AG09319 (cell line): Measurements from ENCODE around the gene SLC22A12.

Experiments used
- DNase-seq: peaks from one replicate; pipeline ENCODE4 v3.0.0-alpha.2; 2010; ENCODE audit warnings: low read depth; ENCODE audit errors: extremely low read depth
- TF ChIP-seq, protein P1 (sequence below): IDR thresholded peaks from 2 replicates; pipeline ENCODE4 v1.5.1; 2011; ENCODE audit warnings: low read depth, mild to moderate bottlenecking, inconsistent platforms, low read length, moderate library complexity

SLC22A12 gene

DNA sequence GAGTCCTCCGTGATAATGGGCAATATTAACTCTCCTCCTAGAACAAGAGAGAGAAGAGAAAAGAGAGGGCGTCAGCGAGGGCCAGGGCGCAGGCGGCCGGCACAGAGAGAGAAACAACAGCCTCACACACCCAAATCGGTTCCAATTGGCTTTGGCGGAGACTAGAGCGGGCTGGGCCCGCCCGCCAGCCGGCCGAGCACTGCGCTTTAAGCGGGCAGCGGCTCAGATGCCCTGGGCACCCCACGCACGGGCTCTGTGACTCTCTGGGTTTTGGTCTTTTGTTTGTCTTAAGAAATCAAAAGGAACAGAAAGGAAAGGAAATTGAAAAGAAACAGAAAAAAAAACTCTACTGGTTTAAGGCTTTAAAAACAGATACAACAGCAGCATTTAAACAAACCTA lies 17.0 kb downstream of the SLC22A12 start:
- DNase-seq = no peak
- TF ChIP-seq, protein P1, sequence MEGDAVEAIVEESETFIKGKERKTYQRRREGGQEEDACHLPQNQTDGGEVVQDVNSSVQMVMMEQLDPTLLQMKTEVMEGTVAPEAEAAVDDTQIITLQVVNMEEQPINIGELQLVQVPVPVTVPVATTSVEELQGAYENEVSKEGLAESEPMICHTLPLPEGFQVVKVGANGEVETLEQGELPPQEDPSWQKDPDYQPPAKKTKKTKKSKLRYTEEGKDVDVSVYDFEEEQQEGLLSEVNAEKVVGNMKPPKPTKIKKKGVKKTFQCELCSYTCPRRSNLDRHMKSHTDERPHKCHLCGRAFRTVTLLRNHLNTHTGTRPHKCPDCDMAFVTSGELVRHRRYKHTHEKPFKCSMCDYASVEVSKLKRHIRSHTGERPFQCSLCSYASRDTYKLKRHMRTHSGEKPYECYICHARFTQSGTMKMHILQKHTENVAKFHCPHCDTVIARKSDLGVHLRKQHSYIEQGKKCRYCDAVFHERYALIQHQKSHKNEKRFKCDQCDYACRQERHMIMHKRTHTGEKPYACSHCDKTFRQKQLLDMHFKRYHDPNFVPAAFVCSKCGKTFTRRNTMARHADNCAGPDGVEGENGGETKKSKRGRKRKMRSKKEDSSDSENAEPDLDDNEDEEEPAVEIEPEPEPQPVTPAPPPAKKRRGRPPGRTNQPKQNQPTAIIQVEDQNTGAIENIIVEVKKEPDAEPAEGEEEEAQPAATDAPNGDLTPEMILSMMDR = no peak

DNA sequence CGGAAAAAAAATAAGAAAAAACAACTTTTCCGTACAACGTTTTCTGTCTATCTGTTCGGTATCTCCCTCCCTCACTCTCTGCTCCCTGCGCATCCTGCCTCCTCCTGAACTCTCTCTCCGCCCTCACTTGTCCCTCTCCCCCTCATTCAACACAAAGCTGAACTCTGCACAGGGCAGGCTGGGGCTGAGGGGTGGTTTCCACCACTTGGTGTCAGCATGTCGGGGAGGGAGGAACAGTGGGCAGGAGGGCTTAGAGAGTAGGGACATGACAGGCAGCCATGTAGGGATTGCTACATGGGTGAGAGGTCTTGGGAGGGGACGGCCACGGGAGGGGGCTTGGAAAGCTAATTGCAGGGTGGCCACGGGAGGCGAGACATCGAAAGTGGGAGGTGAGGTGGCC lies 17.6 kb downstream of the SLC22A12 start:
- no peak for DNase-seq
- TF ChIP-seq, protein P1 = no peak

DNA sequence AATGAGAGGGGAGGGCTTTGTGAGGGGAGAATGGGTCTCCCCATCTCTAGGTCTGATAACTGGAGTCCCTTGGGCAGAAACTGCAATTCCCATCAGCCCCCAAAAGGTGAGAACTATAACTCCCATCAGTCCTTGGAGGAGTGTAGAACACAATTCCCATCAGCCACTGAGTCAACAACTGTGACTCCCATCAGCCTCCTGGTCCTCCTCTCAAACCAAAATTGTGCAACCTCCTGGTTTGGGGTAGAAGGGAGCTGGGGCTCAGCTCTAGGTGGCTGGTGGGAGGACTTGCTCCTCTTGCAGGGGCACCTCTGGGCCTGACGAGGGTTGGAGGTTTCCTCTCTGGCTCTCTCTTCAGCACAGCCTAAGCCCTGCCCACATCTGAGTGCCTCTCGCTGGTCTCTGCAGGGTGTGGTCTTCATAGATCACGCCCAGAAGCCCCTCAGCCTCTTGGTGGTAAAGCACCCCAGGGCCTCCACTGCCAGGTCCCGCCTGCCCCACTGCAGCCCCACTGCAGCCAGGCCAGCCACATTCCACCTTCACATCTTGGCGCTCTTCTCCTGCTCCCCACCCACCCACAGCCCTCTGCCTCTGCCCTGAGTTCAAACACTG lies 18.5 kb downstream of the SLC22A12 start:
- no peak for DNase-seq
- TF ChIP-seq, protein P1 = no peak

DNA sequence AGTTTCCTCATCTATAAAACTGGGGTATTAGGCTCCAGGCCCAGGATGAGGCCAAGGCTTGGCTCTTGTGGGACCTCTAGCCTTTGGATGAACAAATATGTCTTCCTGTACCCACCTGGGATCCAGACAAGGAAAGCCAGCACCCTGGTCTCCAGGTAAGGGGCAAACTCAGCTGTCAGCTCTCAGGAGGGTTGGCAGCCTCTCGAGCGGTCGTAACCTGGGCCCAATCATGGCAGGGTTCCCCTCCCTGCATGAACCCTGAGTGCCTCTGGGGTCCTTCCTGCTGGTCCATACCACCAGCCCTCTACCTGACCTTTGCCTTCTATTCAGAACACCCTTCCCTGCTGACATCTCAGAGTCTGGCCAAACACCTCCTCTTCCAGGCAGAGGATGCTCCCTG lies 19.6 kb downstream of the SLC22A12 start:
- TF ChIP-seq, protein P1 = no peak
- DNase-seq = no peak

DNA sequence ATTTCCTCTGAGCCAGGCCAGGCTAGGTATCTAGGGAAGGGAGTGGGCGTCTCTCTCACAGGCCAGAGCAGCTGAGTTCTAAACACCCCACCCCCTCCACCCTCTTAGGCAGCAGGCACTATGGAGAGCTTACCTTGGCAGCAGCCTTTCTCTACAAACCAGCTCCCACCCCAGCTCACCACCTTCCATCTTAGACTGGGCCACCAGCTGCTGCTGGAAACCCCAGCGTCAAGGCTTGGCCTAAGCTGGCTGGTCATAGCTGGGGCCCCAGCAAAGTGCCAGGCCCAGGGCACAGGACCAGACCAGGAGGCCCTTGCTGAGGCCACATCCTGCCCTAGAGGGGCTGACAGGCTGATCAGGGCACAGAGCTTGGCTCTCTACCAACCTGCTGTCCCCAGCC lies 20.2 kb downstream of the SLC22A12 start:
- TF ChIP-seq, protein P1 = no peak
- DNase-seq = no peak

DNA sequence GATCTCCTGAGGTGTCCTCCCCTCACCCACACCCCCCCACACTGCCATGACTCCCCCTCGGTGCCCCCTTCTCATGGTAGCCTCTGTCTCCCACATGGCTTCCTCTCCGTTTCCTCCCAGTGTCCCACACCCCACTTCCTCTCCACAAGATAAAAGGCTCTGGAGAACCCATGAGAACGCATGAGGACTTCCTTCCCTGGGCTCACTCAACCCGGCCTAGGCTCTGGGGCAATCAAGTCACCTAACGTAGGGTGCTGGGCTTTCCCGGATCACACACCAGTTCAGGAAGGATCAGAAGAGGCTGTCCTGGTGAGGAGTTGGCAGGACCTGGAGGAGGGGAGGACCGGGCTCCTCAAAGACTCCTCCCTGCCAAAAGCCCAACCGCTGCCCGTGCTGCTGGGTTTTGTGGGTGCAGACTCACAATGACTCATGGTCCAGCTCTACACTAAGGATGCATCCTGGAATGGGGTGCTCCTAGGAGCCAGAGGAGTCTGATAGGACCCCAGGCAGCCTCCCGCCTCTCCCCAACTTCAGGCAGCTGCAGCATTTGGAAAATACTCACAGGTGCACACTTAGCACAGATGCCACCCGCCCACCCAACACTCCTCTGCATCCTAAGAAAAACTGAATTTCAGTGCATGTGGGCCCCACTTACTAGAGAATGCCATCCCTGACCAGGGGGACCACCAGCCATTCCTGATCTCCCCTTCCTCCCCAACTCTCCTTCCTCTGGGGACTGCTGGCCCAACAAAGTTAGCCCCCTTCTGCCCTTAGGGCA lies 21.0 kb downstream of the SLC22A12 start:
- TF ChIP-seq, protein P1 = no peak
- DNase-seq = no peak

DNA sequence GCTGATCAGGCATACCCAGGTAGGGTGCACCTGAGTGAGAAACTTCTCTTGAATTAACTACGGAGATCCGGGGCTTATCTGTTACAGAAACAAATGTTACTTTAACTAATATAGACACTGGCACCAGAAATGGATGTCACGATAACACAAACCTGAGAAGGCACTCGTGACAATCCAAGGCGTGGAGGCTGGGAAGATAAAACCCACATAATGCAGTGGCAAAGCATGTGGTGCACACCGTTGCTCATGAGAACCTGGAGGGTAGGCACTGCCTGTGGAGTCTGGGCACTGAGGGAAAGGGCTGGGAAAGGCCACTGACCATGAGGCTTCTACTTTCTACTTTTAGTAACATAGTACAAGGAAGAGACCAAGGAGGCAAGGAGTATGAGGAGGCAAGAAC lies 22.6 kb downstream of the SLC22A12 start:
- no peak for DNase-seq
- TF ChIP-seq, protein P1 = no peak
